Neural progenitor cell (in vitro differentiated cells): ENCODE measurements around the gene UBE3D. TPM values are rescaled to one million over a fixed set of nuclear protein-coding genes. Genes with fewer than 3 reads are reported as not detected.

ENCODE experiments used
- DNase-seq: peaks from one replicate; pipeline ENCODE4 v3.0.0-alpha.2; 2016; ENCODE audit warnings: low spot score
- H2AFZ ChIP-seq: fragments of 200-600 bp; sonication (generic); replicated peaks from 2 replicates; pipeline ENCODE4 v1.6.1; 2016; ENCODE audit warnings: antibody characterized with exemption
- H3F3A ChIP-seq: fragments of 200-600 bp; sonication (generic); 2 replicates; pipeline ENCODE4 v1.6.1; 2016; ENCODE audit warnings: antibody characterized with exemption, low read depth
- H3K27ac ChIP-seq: fragments of 200-600 bp; sonication (generic); 2 replicates; pipeline ENCODE4 v1.5.1; 2016; ENCODE audit warnings: mild to moderate bottlenecking
- H3K27me3 ChIP-seq: fragments of 200-600 bp; sonication (generic); 2 replicates; pipeline ENCODE4 v1.6.1; 2016; ENCODE audit warnings: mild to moderate bottlenecking, moderate library complexity
- H3K36me3 ChIP-seq: fragments of 200-600 bp; sonication (generic); 2 replicates; pipeline ENCODE4 v1.5.1; 2016
- H3K4me1 ChIP-seq: fragments of 200-600 bp; sonication (generic); 2 replicates; pipeline ENCODE4 v1.6.1; 2016; ENCODE audit warnings: mixed run types
- H3K4me2 ChIP-seq: fragments of 200-600 bp; sonication (generic); 2 replicates; pipeline ENCODE4 v1.6.1; 2016
- H3K4me3 ChIP-seq: fragments of 200-600 bp; sonication (generic); 2 replicates; pipeline ENCODE4 v1.5.1; 2016
- H3K79me2 ChIP-seq: fragments of 200-600 bp; sonication (generic); 2 replicates; pipeline ENCODE4 v1.6.1; 2016; ENCODE audit warnings: low read depth
- H3K9ac ChIP-seq: fragments of 200-600 bp; sonication (generic); 2 replicates; pipeline ENCODE4 v1.6.1; 2016
- H3K9me3 ChIP-seq: fragments of 200-600 bp; sonication (generic); 2 replicates; pipeline ENCODE4 v1.5.1; 2016; ENCODE audit warnings: low read depth
- H4K20me1 ChIP-seq: fragments of 200-600 bp; sonication (generic); 2 replicates; pipeline ENCODE4 v1.6.1; 2016; ENCODE audit warnings: low read depth
- H3K27ac Mint-ChIP-seq: 3 replicates; pipeline ENCODE4 v1.8.0; 2021; ENCODE audit warnings: mixed read lengths
- H3K27me3 Mint-ChIP-seq: 2 replicates; pipeline ENCODE4 v1.8.0; 2022; ENCODE audit warnings: low read depth, mild to moderate bottlenecking, inconsistent platforms, moderate library complexity, mixed read lengths; ENCODE audit not compliant: insufficient read depth
- H3K36me3 Mint-ChIP-seq: 3 replicates; pipeline ENCODE4 v1.8.0; 2021; ENCODE audit warnings: mixed read lengths
- H3K4me1 Mint-ChIP-seq: 3 replicates; pipeline ENCODE4 v1.8.0; 2021; ENCODE audit warnings: mixed read lengths
- H3K4me3 Mint-ChIP-seq: 3 replicates; pipeline ENCODE4 v1.8.0; 2021; ENCODE audit warnings: mild to moderate bottlenecking, moderate library complexity, mixed read lengths
- H3K9me3 Mint-ChIP-seq: 3 replicates; pipeline ENCODE4 v1.8.0; 2020; ENCODE audit warnings: mixed read lengths
- CTCF ChIP-seq: fragments of 200-600 bp; sonication (generic); IDR thresholded peaks from 2 replicates; pipeline ENCODE4 v1.5.1; 2017; ENCODE audit warnings: antibody characterized with exemption, mild to moderate bottlenecking
- EZH2 ChIP-seq: fragments of 200-600 bp; sonication (generic); IDR thresholded peaks from 2 replicates; pipeline ENCODE4 v1.6.1; 2017; ENCODE audit warnings: antibody characterized with exemption, mild to moderate bottlenecking, moderate library complexity
- EZH2phosphoT487 ChIP-seq: fragments of 200-600 bp; sonication (generic); IDR thresholded peaks from 2 replicates; pipeline ENCODE4 v1.6.1; 2017; ENCODE audit warnings: antibody characterized with exemption
- small RNA-seq: library from RNA; depleted of rRNA; stranded (forward); fragments of <200 nt; gene quantifications from one replicate; pipeline ENCODE3, GENCODE V24; 2015
- total RNA-seq: library from RNA; depleted of rRNA; stranded (reverse); fragments of >200 nt; gene quantifications from 2 replicates; pipeline ENCODE4 v1.2.3, GENCODE V29; 2015; ENCODE audit warnings: low replicate concordance

UBE3D gene
- total RNA-seq, 1 donor from 2014 or later, result 86.3 TPM

- Histone ChIP-seq H3K4me1 (no peaks in the 10 kb centered on the region), H3K27me3 (no peaks in the 10 kb centered on the region), H3K9ac (no peak overlapping the region), H3F3A (no peaks in the 10 kb centered on the region), H3K79me2 (no peaks in the 10 kb centered on the region), H3K36me3 (no peaks in the 10 kb centered on the region), H2AFZ (no peak overlapping the region), H3K4me3 (no peak overlapping the region), H3K4me2 (no peak overlapping the region), H3K27ac (no peak overlapping the region), H4K20me1 (no peaks in the 10 kb centered on the region), H3K9me3 (no peaks in the 10 kb centered on the region)
- Mint-ChIP-seq H3K9me3 (peaks cover 16% of the 10 kb centered on the region), H3K36me3 (no peaks in the 10 kb centered on the region), H3K4me3 (no peak overlapping the region), H3K27me3 (peaks cover 5% of the 10 kb centered on the region), H3K27ac (no peak overlapping the region), H3K4me1 (no peaks in the 10 kb centered on the region)
- TF ChIP-seq EZH2, result no peak
- no peak for TF ChIP-seq CTCF
- no peak for TF ChIP-seq EZH2phosphoT487
- no peak for DNase-seq
Observed at GRCh38 chr6:82843291-82843885, 222.3 kb downstream of the UBE3D start.

- Histone ChIP-seq H3F3A (no peaks in the 10 kb centered on the region), H3K4me1 (no peaks in the 10 kb centered on the region), H3K27me3 (no peaks in the 10 kb centered on the region), H3K79me2 (no peaks in the 10 kb centered on the region), H3K9me3 (no peaks in the 10 kb centered on the region), H3K27ac (no peak overlapping the region), H3K4me2 (no peak overlapping the region), H3K9ac (no peak overlapping the region), H3K36me3 (no peaks in the 10 kb centered on the region), H2AFZ (no peak overlapping the region), H4K20me1 (no peaks in the 10 kb centered on the region), H3K4me3 (no peak overlapping the region)
- Mint-ChIP-seq H3K4me3 (no peak overlapping the region), H3K27ac (no peak overlapping the region), H3K9me3 (peaks cover 11% of the 10 kb centered on the region), H3K27me3 (peaks cover 5% of the 10 kb centered on the region), H3K36me3 (no peaks in the 10 kb centered on the region), H3K4me1 (no peaks in the 10 kb centered on the region)
- DNase-seq, result no peak
- TF ChIP-seq CTCF, result no peak
- no peak for TF ChIP-seq EZH2
- no peak for TF ChIP-seq EZH2phosphoT487
Observed at GRCh38 chr6:82842721-82843120, 222.9 kb downstream of the UBE3D start.

Small RNA genes lying within 50 kb of the gene (small RNA-seq; reads per million reads assigned to genes)
- not detected for gene LAP3P1

Other genes starting within 250 kb of the UBE3D start
- gene DOP1A, start 1.8 kb upstream of the UBE3D start, total RNA-seq, result 51.0 and 61.9 TPM in 2 replicates
- gene PGM3, start 127.4 kb upstream of the UBE3D start, total RNA-seq, result 48.1 and 61.5 TPM in 2 replicates
- 6.9 and 8.5 TPM in 2 replicates for gene RWDD2A, start 127.5 kb upstream of the UBE3D start, total RNA-seq